ENCODE data around the gene GRID1. TPM values are rescaled to one million over a fixed set of nuclear protein-coding genes. Genes with fewer than 3 reads are reported as not detected.
"Not testable (repeated sequence)": the region's sequence is repeated elsewhere in the genome, so short reads cannot be mapped to it uniquely, and the experiment has no call there.

The GRID1 gene
- polyA plus RNA-seq, 3 donors = 1.6 to 2.2 (median 1.7) TPM

- DNase-seq = no peak
Observed at GRCh38 chr10:86392723-86393094, 26.1 kb upstream of the GRID1 start.

- DNase-seq = no peak
Observed at GRCh38 chr10:86391986-86392722, 25.6 kb upstream of the GRID1 start.

GRCh38 chr10:86391236-86391840 is 24.7 kb upstream of the GRID1 start:
- no peak for DNase-seq

- DNase-seq = no peak
Observed at GRCh38 chr10:86390337-86391120, 23.9 kb upstream of the GRID1 start.

- DNase-seq = no peak
Observed at GRCh38 chr10:86389441-86390193, 23.0 kb upstream of the GRID1 start.

GRCh38 chr10:86389109-86389440 is 22.5 kb upstream of the GRID1 start:
- DNase-seq = not testable (repeated sequence)

- DNase-seq = no peak
Observed at GRCh38 chr10:86388119-86388704, 21.6 kb upstream of the GRID1 start.

- DNase-seq = no peak
Observed at GRCh38 chr10:86387178-86387794, 20.7 kb upstream of the GRID1 start.

- no peak for DNase-seq
Observed at GRCh38 chr10:86385806-86386205, 19.2 kb upstream of the GRID1 start.

- no peak for DNase-seq
Observed at GRCh38 chr10:86377797-86378146, 11.2 kb upstream of the GRID1 start.

- DNase-seq = no peak
Observed at GRCh38 chr10:86376852-86377796, 10.5 kb upstream of the GRID1 start.

- no peak for DNase-seq
Observed at GRCh38 chr10:86376403-86376802, 9.8 kb upstream of the GRID1 start.

- DNase-seq = no peak
Observed at GRCh38 chr10:86375204-86375603, 8.6 kb upstream of the GRID1 start.

- no peak for DNase-seq
Observed at GRCh38 chr10:86374664-86375063, 8.1 kb upstream of the GRID1 start.

GRCh38 chr10:86373828-86374227 is 7.2 kb upstream of the GRID1 start:
- DNase-seq = no peak

GRCh38 chr10:86373251-86373650 is 6.7 kb upstream of the GRID1 start:
- DNase-seq = no peak

GRCh38 chr10:86372784-86373239 is 6.2 kb upstream of the GRID1 start:
- no peak for DNase-seq

- no peak for DNase-seq
Observed at GRCh38 chr10:86372119-86372783, 5.7 kb upstream of the GRID1 start.

GRCh38 chr10:86371691-86372090 is 5.1 kb upstream of the GRID1 start:
- DNase-seq = no peak

GRCh38 chr10:86371116-86371515 is 4.5 kb upstream of the GRID1 start:
- DNase-seq = no peak

Measured in renal pelvis (tissue), 4 donors.